Astrocyte (in vitro differentiated cells and primary cell): ENCODE results near the gene SPOCK1.

ENCODE experiments used
- EZH2 ChIP-seq: IDR thresholded peaks from 2 replicates; pipeline ENCODE4 v1.6.1; 2012; ENCODE audit warnings: mild to moderate bottlenecking, low read length, inconsistent platforms; ENCODE audit not compliant: insufficient read depth
- TF ChIP-seq, protein P1 (sequence below): IDR thresholded peaks from 2 replicates; pipeline ENCODE4 v1.5.1; 2011; ENCODE audit warnings: low read depth, mild to moderate bottlenecking, inconsistent platforms, low read length, moderate library complexity; ENCODE audit not compliant: insufficient read depth

DNA sequence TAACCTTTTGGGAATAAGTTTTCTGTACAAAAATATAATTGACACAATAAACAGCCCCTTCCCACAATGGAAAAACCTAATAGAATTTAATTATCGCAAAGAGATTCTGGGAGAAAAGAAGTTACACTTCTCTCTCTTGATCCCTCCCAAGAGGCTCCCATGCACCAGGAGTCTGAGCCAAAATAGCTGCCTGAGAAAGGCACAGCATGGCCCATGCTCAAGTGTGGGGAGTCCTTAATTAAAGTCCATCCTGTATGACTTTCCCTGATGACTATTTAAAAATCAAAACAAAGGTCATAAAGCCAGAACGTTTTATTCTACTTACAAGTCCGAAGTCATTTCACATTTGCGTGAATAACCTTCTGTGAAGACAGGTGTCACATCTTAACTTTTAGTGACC, 155.1 kb downstream of the SPOCK1 start:
- TF ChIP-seq, protein P1, sequence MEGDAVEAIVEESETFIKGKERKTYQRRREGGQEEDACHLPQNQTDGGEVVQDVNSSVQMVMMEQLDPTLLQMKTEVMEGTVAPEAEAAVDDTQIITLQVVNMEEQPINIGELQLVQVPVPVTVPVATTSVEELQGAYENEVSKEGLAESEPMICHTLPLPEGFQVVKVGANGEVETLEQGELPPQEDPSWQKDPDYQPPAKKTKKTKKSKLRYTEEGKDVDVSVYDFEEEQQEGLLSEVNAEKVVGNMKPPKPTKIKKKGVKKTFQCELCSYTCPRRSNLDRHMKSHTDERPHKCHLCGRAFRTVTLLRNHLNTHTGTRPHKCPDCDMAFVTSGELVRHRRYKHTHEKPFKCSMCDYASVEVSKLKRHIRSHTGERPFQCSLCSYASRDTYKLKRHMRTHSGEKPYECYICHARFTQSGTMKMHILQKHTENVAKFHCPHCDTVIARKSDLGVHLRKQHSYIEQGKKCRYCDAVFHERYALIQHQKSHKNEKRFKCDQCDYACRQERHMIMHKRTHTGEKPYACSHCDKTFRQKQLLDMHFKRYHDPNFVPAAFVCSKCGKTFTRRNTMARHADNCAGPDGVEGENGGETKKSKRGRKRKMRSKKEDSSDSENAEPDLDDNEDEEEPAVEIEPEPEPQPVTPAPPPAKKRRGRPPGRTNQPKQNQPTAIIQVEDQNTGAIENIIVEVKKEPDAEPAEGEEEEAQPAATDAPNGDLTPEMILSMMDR: no peak
- no peak for TF ChIP-seq EZH2
